Stimulated activated CD8-positive, alpha-beta memory T cell treated with anti-CD3 and anti-CD28 coated beads, Interleukin-4, amount 100 ng/mL, for 48 hours (primary cell): Measurements from ENCODE around the gene ADAM12.
"Not testable (repeated sequence)": the region's sequence is repeated elsewhere in the genome, so short reads cannot be mapped to it uniquely, and the experiment has no call there.

ENCODE experiments used
- DNase-seq: peaks from one replicate; pipeline ENCODE4 v3.0.0-alpha.2; 2020

ADAM12 gene

DNA sequence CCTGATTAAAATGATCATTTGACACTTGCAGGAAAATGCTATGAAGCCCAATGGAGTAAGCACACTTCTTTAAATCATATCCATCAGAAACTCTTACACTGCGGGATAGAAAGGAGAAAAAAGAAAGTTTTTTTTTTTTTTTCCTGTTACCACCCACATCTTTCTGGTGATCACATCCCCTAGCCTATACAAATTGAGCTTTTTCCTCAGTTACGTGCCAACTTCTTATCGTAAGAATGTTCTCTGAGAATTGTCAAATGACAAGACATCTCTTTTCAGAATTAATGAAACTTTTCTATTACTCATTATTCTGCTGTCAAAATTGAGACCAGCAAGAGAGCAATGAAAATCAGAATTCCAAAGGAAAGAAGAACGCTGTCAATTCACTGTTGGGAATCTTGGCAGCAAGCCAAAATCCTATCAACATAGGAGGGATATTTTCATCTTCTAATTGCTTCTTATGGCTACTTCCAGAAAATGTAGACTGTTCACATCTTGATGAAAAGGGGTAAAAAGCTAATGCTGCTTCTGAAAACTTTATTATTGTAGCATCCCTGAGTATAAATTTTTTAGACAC lies 179.5 kb downstream of the ADAM12 start:
- no peak for DNase-seq

DNA sequence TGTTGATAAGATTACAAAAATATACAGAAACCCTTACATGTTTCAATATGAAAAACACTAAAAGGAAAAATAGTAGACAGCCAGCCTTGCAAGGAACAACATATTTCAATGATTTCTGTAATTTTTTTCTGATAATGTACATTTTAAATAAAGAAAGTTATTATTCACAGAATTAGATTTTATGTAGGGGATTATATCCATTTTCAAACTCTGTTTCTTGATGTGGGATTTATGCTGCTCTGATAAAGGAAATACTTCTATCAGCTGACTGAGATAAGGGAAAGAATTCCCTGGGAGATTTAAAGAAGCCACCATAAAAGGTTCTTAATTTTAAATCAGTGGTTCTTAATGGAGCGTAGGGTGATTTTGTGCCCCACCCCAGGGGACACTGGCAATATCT lies 180.4 kb downstream of the ADAM12 start:
- DNase-seq, result no peak

DNA sequence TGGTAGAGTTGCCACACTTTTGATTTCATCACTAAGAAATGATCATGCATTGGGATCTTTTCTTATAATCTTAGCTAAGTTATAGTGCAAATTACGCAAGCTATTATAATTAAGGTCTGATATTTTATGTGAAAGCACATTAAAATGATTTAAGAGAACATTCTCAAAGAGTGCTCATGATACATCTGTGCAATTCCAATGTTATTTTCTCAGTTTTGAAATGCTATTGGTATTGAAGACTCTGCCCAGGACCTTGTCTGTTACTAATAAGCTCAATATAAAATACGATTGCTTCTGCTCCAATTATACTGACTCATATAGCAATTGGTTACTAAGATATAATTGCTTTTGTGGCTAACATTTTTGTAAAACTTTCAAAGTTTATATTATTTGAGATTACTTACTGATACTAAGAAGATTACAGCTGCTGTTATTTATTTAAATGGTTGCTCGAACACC lies 180.9 kb downstream of the ADAM12 start:
- DNase-seq, result no peak

DNA sequence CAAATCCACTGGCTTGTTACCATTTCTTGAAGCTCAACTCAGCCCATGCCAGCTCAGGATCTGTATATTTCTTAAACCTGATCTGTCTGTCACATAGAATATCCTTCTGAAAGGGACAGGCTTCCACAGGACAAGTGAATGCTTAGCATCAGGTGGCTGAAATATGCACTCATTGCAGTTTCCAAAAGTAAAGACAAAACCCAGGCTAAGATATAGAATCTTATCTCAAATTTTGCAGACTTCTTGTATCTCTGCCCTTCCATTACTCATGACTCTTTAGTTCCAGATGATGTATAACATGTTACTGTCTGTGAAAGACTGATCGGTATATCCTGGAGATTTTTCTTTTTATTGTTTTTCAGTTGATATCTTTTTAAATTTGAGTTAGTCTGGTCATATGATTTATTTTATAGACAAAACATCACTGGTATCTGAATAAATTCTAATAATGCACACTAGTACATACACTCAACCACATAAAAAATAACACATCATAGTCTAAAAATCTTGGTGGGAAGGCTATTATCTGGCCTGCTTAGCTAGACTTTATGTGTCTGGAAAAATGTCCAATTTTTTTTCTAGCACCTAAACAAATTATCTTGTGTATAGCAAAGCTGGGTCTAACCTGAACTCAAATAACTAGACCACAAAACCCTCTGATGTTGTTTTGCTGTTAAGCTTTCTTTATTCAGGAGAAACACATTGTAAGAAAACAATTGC lies 182.6 kb downstream of the ADAM12 start:
- DNase-seq, result no peak

DNA sequence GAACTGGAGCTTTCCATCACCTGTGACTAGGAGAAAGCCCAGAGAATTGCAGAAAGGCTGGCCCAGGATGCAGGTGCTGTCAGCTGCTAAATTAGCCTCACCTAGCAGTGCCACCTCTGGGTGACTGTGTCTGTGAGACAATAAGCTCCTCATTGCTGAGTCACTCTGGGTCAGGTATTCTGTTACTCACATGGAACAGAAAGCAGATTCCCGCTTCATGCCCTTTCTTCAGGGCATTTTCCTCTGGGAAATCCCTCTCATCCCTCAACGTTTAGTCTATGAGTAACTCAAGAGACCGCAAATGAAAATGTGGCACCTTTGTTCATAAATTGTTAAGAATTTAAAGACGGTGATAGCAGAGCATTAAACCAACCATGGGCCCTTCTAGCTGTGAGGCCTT lies 184.0 kb downstream of the ADAM12 start:
- no peak for DNase-seq

DNA sequence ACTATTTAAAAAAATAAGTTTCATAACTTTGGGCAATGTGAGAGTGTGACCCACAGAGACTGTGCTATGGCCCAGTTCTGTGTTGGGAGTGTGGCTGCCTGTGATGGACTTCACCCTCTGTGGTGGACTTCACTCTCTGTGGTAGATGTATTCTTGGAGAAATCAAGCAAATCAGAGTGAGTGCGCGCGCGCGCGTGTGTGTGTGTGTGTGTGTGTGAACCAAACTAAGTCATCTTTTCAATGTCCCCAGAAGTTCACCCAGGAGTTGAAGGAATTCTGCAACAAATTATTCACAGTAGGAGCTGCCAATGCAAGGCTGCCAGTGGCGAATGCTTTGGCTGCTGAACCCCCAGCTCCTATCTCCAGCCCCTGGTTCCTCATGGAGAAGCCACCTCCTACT lies 184.5 kb downstream of the ADAM12 start:
- no peak for DNase-seq

DNA sequence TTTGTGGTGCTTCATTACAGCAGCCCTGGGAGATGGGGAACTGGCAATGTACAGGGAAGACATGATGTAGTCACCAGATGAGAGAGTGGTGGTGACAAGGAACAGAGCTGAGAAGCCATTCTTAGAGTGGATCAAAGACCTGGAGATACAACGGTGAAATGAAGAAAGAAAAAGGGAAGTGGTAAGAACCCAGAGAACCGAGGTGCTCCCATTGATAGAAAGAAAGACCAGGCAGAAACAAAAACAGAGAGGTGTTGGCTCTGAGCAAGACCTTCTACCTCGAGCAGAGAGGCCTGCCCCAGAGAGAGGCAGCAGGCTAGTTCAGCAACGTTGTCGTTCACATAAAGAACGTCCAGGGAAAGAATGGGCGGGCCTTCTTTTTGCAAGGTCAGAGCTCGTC lies 186.7 kb downstream of the ADAM12 start:
- DNase-seq, result no peak

GRCh38 chr10:126199221-126199998 lies 188.9 kb downstream of the ADAM12 start:
- no peak for DNase-seq

- no peak for DNase-seq
These were observed 189.6 kb downstream of the ADAM12 start for GRCh38 chr10:126198681-126199080.

DNA sequence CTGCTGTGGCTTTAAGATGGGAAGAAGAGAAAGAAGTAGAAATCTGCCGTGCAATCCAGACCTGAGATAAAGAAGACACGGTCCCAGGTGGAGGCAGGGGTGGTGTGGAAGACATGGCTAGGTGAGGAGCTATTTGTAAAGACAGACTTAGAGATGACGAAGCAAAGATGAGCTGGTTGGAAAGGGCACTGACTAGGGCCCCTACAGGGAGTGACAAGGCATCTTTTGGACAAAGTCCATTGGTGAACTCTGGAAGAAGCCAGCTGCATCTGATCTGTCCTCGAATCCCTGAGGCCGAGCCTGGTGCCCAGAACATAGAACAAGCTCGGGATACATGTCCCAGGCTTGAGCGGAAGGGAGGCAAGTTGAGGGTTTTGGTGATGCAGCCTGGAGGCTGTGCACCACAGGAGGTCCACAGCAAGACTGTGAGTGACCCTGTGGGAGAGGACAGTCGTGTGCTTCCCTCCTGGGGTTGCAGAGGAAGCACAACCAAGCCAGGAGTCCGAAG lies 191.2 kb downstream of the ADAM12 start:
- DNase-seq, result no peak

GRCh38 chr10:126196281-126196680 lies 192.0 kb downstream of the ADAM12 start:
- no peak for DNase-seq

GRCh38 chr10:126191192-126191591 lies 197.1 kb downstream of the ADAM12 start:
- no peak for DNase-seq

- no peak for DNase-seq
These were observed 199.5 kb downstream of the ADAM12 start for GRCh38 chr10:126188679-126189200.

DNA sequence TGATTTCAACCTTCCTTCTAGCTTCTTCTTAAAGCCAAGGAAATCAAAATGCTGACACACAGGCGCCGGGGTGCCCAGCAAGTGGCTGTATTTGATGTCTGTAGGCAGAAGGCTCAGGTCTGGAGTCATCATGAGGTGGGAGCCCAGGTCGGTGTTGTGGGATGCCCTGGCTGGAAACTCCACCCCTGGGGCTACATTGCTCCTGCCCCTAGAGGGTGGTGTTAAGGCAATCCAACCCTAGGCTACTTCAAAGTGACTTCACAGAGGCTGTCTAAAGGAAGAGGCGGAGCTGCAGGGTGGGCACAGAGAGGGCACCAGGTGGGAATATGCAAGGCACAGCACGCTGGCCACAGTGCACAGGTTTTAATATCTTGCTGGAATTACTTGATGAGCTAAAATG lies 200.9 kb downstream of the ADAM12 start:
- no peak for DNase-seq

DNA sequence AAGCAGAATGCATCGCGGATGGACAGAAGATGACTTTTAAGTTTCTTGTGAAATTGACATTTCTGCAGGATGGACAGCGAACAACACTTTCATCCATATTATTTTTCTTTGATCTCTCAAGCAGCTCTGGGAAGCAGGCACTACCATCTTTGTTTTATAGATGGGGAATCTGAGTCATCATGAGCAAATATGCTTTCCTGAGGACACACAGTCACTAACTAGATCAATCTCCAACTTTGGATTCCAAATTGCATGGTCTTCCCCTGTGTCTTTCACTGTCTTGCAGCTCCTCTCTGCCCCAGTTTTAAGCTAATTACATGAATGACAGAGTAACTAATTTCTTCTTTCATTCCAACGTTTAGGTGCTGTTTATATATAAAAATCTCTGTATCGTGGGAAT lies 201.5 kb downstream of the ADAM12 start:
- no peak for DNase-seq

GRCh38 chr10:126185676-126186447 lies 202.4 kb downstream of the ADAM12 start:
- DNase-seq, result no peak

DNA sequence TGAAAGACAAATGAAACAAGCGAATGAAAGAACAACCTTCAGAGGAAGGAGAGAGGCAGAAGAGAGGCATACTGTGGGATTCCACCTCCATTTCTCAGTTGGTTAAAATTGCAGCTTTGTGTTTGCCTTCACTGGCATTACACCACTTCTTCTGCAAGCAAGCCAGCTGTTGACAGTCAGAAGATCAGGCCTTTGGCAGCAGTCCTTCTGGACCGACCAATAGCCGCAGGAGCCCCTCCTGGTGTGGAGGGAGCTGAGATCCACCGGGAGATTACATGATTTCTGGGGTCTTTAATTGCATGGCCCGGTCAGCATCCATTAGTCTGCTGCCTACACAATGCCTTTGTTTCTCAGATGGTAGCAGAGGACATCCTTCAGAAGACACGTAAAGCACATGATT lies 206.7 kb downstream of the ADAM12 start:
- no peak for DNase-seq

- no peak for DNase-seq
These were observed 208.6 kb downstream of the ADAM12 start for GRCh38 chr10:126179637-126180036.

- DNase-seq, result no peak
These were observed 210.8 kb downstream of the ADAM12 start for GRCh38 chr10:126177417-126178030.

DNA sequence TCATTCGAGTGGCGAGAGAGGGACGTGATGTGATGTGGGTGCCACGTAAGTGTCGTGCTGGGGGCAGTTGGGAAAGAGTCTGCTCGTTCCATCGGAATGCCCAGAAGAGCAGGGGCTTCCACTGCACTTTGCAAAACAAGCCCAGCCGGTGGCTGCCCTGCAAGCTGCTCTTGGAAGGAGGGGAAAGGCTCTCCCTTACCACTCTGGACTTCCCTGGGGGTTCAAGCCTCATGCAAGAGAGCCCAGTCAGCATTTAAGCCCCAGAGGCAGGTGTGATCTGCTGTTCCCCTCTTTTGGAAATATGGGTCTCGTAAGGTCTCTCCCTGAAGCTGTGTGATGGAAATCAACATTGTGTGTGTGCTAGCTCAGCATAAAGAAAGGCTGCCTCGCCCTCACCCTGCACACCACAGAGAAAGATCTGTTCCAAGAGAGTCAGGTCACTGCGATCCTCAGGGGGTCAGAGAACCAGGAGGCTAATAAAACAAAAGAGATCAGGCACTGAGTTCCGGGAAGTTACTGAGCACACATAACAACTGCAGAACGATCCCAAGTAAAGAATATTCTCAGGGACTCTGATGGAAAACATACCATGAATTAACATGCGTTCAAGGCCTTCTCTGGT lies 212.5 kb downstream of the ADAM12 start:
- DNase-seq, result no peak

DNA sequence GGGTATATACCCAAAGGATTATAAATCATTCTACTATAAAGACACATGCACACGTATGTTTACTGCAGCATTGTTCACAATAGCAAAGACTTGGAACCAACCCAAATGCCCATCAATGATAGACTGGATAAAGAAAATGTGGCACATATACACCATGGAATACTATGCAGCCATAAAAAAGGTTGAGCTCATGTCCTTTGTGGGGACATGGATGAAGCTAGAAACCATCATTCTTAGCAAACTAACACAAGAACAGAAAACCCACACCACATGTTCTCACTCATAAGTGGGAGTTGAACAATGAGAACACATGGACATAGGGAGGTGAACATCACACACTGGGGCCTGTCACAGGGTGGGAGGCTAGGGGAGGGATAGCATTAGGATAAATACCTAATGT lies 215.5 kb downstream of the ADAM12 start:
- DNase-seq, result not testable (repeated sequence)

- no peak for DNase-seq
These were observed 216.7 kb downstream of the ADAM12 start for GRCh38 chr10:126171555-126171954.
